Activated CD8-positive, alpha-beta T cell treated with anti-CD3 and anti-CD28 coated beads for 36 hours (primary cell): ENCODE data around the gene NTSR2. TPM values are rescaled to one million over a fixed set of nuclear protein-coding genes. Genes with fewer than 3 reads are reported as not detected.

Experiments used
- ATAC-seq: fragments of 200-7000 bp; cut with Tn5 transposase; one replicate; pipeline ENCODE4 v1.10.0; 2021; ENCODE audit warnings: mild to moderate bottlenecking, moderate library complexity
- CTCF ChIA-PET: fragments of 350-600 bp; sonication (Branson Sonifier 250); formaldehyde crosslinking; loops from one replicate; lab custom pipeline; 2021; ENCODE audit warnings: antibody characterized with exemption; lab: Charles Lee
- POLR2A ChIA-PET: fragments of 350-600 bp; sonication (Branson Sonifier 250); formaldehyde crosslinking; loops from one replicate; lab custom pipeline; 2021; ENCODE audit warnings: antibody characterized with exemption; lab: Charles Lee
- DNase-seq: peaks from one replicate; pipeline ENCODE4 v3.0.0-alpha.2; 2020
- H3K27ac Mint-ChIP-seq: one replicate; pipeline ENCODE4 v1.8.0; 2021; ENCODE audit warnings: mild to moderate bottlenecking, mixed read lengths
- H3K27me3 Mint-ChIP-seq: one replicate; pipeline ENCODE4 v1.8.0; 2021; ENCODE audit warnings: mixed read lengths
- H3K36me3 Mint-ChIP-seq: one replicate; pipeline ENCODE4 v1.8.0; 2021; ENCODE audit warnings: low read depth, mixed read lengths
- H3K4me1 Mint-ChIP-seq: one replicate; pipeline ENCODE4 v1.8.0; 2021; ENCODE audit warnings: low read depth, mixed read lengths
- H3K4me3 Mint-ChIP-seq: one replicate; pipeline ENCODE4 v1.8.0; 2021; ENCODE audit warnings: mild to moderate bottlenecking, moderate library complexity, mixed read lengths
- H3K9me3 Mint-ChIP-seq: one replicate; pipeline ENCODE4 v1.8.0; 2021; ENCODE audit warnings: mixed read lengths
- CTCF ChIP-seq: fragments of 200-600 bp; IDR thresholded peaks from one replicate; pipeline ENCODE4 v1.8.0; 2022; ENCODE audit warnings: antibody characterized with exemption, mild to moderate bottlenecking
- intact Hi-C: fragments of 100-400 bp; cut with micrococcal nuclease; formaldehyde crosslinking; loops from one replicate; pipeline ENCODE4 v1.10.0; 2022
- total RNA-seq, 2 experiments: library from RNA; stranded (reverse); gene quantifications; one replicate each; pipeline ENCODE4 v1.2.3, GENCODE V29; 2021

Gene NTSR2
- total RNA-seq, 2 experiments from 2014 or later, result not detected

- Mint-ChIP-seq H3K4me1 (no peaks in the 10 kb centered on the region), H3K27me3 (peaks cover 3% of the 10 kb centered on the region), H3K9me3 (no peaks in the 10 kb centered on the region), H3K36me3 (no peaks in the 10 kb centered on the region), H3K27ac (no peak overlapping the region), H3K4me3 (no peak overlapping the region)
- ATAC-seq (no peak), DNase-seq (no peak)
- ChIA-PET CTCF (interaction anchor here (0.6 kb wide), 1 partner anchor 150 kb away, joined by 3 read pairs; no protein-coding TSS in a partner anchor), POLR2A (no interaction called here)
- no peak for TF ChIP-seq CTCF
- intact Hi-C loops, result no loop called here
Measured at GRCh38 chr2:11634584-11634983, 35.4 kb downstream of the NTSR2 start.

GRCh38 chr2:11633923-11634478, 36.0 kb downstream of the NTSR2 start:
- DNase-seq (no peak), ATAC-seq (no peak)
- Mint-ChIP-seq H3K36me3 (no peaks in the 10 kb centered on the region), H3K4me3 (no peak overlapping the region), H3K4me1 (no peaks in the 10 kb centered on the region), H3K27ac (no peak overlapping the region), H3K9me3 (no peaks in the 10 kb centered on the region), H3K27me3 (no peaks in the 10 kb centered on the region)
- no peak for TF ChIP-seq CTCF
- POLR2A ChIA-PET, result no interaction called here
- intact Hi-C loops, result no loop called here
- CTCF ChIA-PET, result interaction anchor here (0.6 kb wide), 1 partner anchor 150 kb away, joined by 3 read pairs; no protein-coding TSS in a partner anchor

- no peak for TF ChIP-seq CTCF
- peaks cover 8% of the 10 kb centered on the region for H3K9me3 Mint-ChIP-seq
- H3K4me1 Mint-ChIP-seq, result no peaks in the 10 kb centered on the region
- H3K4me3 Mint-ChIP-seq, result no peak overlapping the region
- DNase-seq (no peak), ATAC-seq (no peak)
- no peak overlapping the region for H3K27ac Mint-ChIP-seq
- ChIA-PET POLR2A (no interaction called here), CTCF (interaction anchor here (0.9 to 1.7 kb wide), 4 partner anchors 20 to 148 kb away, joined by 3 to 4 read pairs (median 4); no protein-coding TSS in a partner anchor)
- H3K36me3 Mint-ChIP-seq, result no peaks in the 10 kb centered on the region
- no peaks in the 10 kb centered on the region for H3K27me3 Mint-ChIP-seq
- intact Hi-C loops, result no loop called here
Measured at GRCh38 chr2:11631462-11631861, 38.5 kb downstream of the NTSR2 start.

GRCh38 chr2:11630855-11631254, 39.1 kb downstream of the NTSR2 start:
- ATAC-seq, result no peak
- intact Hi-C loops, result no loop called here
- no peak for DNase-seq
- Mint-ChIP-seq H3K27me3 (no peaks in the 10 kb centered on the region), H3K4me3 (no peak overlapping the region), H3K27ac (no peak overlapping the region), H3K36me3 (no peaks in the 10 kb centered on the region), H3K9me3 (peaks cover 8% of the 10 kb centered on the region), H3K4me1 (no peaks in the 10 kb centered on the region)
- no peak for TF ChIP-seq CTCF
- ChIA-PET CTCF (interaction anchor here (0.9 to 1.7 kb wide), 4 partner anchors 20 to 149 kb away, joined by 3 to 4 read pairs (median 4); no protein-coding TSS in a partner anchor), POLR2A (no interaction called here)

GRCh38 chr2:11629851-11630250, 40.1 kb downstream of the NTSR2 start:
- H3K4me1 Mint-ChIP-seq, result no peaks in the 10 kb centered on the region
- no peaks in the 10 kb centered on the region for H3K27me3 Mint-ChIP-seq
- no peaks in the 10 kb centered on the region for H3K36me3 Mint-ChIP-seq
- H3K9me3 Mint-ChIP-seq, result peaks cover 8% of the 10 kb centered on the region
- intact Hi-C loops, result no loop called here
- CTCF ChIA-PET, result interaction anchor here (1.5 to 1.7 kb wide), 2 partner anchors 45 to 150 kb away, joined by 3 to 4 read pairs; no protein-coding TSS in a partner anchor
- no peak for DNase-seq
- POLR2A ChIA-PET, result interaction anchor here (0.5 kb wide), 1 partner anchor 12 kb away, joined by 3 read pairs; no protein-coding TSS in a partner anchor
- no peak for TF ChIP-seq CTCF
- no peak for ATAC-seq
- H3K27ac Mint-ChIP-seq, result no peak overlapping the region
- H3K4me3 Mint-ChIP-seq, result no peak overlapping the region
